Large intestine (tissue), 3 donors: ENCODE data around the gene PRUNE1. TPM values are rescaled to one million over a fixed set of nuclear protein-coding genes. Genes with fewer than 3 reads are reported as not detected.

Experiments
- DNase-seq, 2 donors: peaks; one replicate each; pipeline versions ENCODE4 v3.0.0 to v3.0.0-alpha.2; 2013
- H3K27ac ChIP-seq: one replicate; pipeline ENCODE4 v1.5.1; 2013; ENCODE audit warnings: low read length
- H3K27me3 ChIP-seq: 2 replicates; pipeline ENCODE4 v1.6.1; 2013; ENCODE audit warnings: low read length; ENCODE audit not compliant: control insufficient read depth, insufficient read depth
- H3K36me3 ChIP-seq: 2 replicates; pipeline ENCODE4 v1.6.1; 2013; ENCODE audit warnings: low read length; ENCODE audit not compliant: control insufficient read depth, insufficient read depth
- H3K4me1 ChIP-seq: one replicate; pipeline ENCODE4 v1.6.1; 2013; ENCODE audit warnings: low read length; ENCODE audit not compliant: control insufficient read depth, insufficient read depth
- H3K4me3 ChIP-seq: one replicate; pipeline ENCODE4 v1.5.1; 2013; ENCODE audit warnings: low read length
- H3K9me3 ChIP-seq: one replicate; pipeline ENCODE4 v1.6.1; 2013; ENCODE audit warnings: mild to moderate bottlenecking, low read depth, low read length, moderate library complexity; ENCODE audit not compliant: control insufficient read depth
- WGBS: methylation state at CpG from one replicate; pipeline ENCODE4 v1.1.5; 2013; ENCODE audit warnings: low lambda C conversion rate; ENCODE audit not compliant: insufficient coverage; 5-methylcytosine and 5-hydroxymethylcytosine counted together
- polyA plus RNA-seq: library from polyadenylated mRNA; unstranded; fragments of 120-200 nt; gene quantifications from one replicate; pipeline ENCODE4 v1.2.1, GENCODE V29; 2013

PRUNE1 gene
- polyA plus RNA-seq, 1 donor = 25.8 TPM

DNA sequence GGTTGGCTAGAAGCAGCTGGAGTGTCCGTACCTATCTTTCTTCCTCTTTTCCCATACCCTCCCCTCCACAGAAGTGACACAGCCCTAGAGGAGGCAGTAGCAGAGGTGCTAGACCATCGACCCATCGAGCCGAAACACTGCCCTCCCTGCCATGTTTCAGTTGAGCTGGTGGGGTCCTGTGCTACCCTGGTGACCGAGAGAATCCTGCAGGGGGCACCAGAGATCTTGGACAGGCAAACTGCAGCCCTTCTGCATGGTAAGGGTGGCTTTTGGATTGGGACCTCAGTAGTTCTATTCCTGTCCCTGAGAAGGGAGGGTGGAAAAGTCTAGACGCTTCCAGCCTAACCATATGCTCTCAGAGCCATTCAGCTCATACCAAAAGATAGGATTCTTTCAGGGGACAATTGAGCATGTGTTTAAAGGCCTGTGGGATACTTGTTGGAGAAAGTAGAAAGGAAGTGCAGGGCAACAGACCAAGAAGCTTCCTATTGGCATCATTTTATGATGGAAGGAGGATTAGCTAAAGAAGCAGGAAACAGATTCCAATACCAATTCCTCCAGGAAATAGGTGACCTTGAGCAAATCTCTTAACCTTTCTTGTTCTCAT is 16.4 kb downstream of the PRUNE1 start:
- DNase-seq = peak; percentile 41 to 43
- Histone ChIP-seq H3K4me3 (no peak overlapping the region), H3K4me1 (no peaks in the 10 kb centered on the region), H3K27me3 (no peaks in the 10 kb centered on the region), H3K27ac (no peak overlapping the region), H3K36me3 (peaks cover 45% of the 10 kb centered on the region), H3K9me3 (no peaks in the 10 kb centered on the region)
- WGBS = 100% methylated on average over 1 of the region's 6 CpGs

DNA sequence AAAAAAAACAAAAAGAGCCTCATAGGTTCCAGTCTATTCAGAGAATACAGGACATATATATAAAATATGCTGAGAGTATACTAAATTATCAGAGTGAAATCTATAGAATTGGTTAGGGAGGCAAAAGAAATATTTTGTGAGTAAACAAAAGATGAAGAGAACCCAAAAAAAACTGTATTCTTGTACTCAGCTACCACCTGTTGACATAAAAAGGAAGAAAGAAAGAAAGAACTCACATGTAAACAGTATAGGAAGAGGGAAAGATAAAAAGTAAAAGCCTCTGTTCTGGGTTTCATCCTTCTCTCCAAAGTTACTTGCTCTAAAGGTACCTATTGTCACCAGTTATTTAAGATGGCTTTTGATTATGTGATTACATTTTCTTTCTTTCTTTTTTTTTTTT is 18.2 kb downstream of the PRUNE1 start:
- no peak for DNase-seq
- H3K4me1 ChIP-seq = no peaks in the 10 kb centered on the region
- no peaks in the 10 kb centered on the region for H3K9me3 ChIP-seq
- H3K4me3 ChIP-seq = no peak overlapping the region
- H3K27ac ChIP-seq = no peak overlapping the region
- peaks cover 53% of the 10 kb centered on the region for H3K36me3 ChIP-seq
- no peaks in the 10 kb centered on the region for H3K27me3 ChIP-seq

DNA sequence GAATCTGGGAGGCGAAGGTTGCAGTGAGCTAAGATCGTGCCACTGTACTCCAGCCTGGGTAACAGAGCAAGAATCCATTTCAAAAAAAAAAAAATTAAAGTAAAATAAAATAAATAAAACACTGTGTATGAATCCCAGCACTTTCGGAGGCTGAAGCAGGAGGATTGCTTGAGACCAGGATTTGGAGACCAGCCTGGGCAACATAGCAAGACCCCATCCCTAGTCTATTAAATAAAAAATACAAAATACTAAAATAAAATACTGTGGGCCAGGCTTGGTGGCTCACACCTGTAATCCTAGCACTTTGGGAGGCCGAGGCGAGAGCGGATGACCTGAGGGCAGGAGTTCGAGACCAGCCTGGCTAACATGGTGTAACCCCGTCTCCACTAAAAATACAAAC is 23.9 kb downstream of the PRUNE1 start:
- H3K36me3 ChIP-seq = peaks cover 58% of the 10 kb centered on the region
- no peaks in the 10 kb centered on the region for H3K27me3 ChIP-seq
- 100% methylated on average over 3 of the region's 8 CpGs for WGBS
- DNase-seq = no peak
- H3K4me3 ChIP-seq = no peak overlapping the region
- H3K27ac ChIP-seq = no peak overlapping the region
- H3K9me3 ChIP-seq = no peaks in the 10 kb centered on the region
- H3K4me1 ChIP-seq = no peaks in the 10 kb centered on the region

DNA sequence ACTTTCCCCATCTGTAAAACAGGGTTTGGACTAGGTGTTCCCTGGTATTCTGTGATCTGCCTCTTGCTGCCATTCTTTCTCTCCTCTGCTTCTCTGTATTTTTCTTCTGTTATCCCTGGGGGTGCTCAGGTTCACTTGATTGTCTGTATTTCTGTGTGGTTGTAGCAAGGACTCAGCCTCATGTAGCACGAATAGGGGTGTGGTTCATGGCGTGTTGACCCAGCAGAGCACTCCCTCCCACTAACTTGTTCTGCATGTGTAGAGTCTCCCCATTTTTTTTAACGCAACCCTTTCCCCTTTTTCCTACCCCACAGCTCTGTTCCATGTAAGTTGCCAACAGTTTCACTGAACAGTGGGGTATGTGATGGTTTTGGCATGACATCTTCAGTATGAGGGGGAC is 26.9 kb downstream of the PRUNE1 start:
- H3K27ac ChIP-seq = no peak overlapping the region
- no peak for DNase-seq
- WGBS = no CpG with 5 or more reads among the region's 3 CpGs
- no peaks in the 10 kb centered on the region for H3K4me1 ChIP-seq
- H3K27me3 ChIP-seq = no peaks in the 10 kb centered on the region
- H3K4me3 ChIP-seq = no peak overlapping the region
- no peaks in the 10 kb centered on the region for H3K9me3 ChIP-seq
- peaks cover 33% of the 10 kb centered on the region for H3K36me3 ChIP-seq

DNA sequence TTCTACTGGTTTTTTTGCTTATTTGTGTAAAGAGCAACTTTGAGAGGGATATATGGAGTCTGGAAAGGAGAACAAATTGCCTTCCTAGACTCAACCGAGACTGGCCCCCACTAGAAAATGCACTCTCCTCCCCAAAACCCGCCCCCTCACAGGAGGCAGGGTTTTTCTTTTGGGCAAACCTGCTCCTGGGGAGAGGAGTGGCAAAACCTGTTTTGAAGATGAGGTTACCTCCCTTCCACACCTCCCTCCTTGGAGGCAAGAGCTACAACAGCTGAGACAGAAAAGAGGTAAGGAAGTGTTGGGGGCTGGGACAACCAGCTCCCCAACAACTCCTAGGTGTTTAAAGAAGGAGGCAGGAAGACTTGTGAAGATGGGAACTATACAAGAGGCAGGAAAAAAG is 28.1 kb downstream of the PRUNE1 start, which contains the start of gene BNIPL:
Gene BNIPL (plus strand): TSS at position 231 of the 400 bp plus-strand sequence. CDS start 140 bp downstream, at position 371.
- no peaks in the 10 kb centered on the region for H3K27me3 ChIP-seq
- no peak within 1 kb of the TSS for H3K4me3 ChIP-seq
- H3K4me1 ChIP-seq = no peaks in the 10 kb centered on the region
- no peaks in the 10 kb centered on the region for H3K9me3 ChIP-seq
- no peak within 1 kb of the TSS for H3K27ac ChIP-seq
- WGBS = no CpG with 5 or more reads among the region's 2 CpGs
- peaks cover 26% of the 10 kb centered on the region for H3K36me3 ChIP-seq
- no peak for DNase-seq

DNA sequence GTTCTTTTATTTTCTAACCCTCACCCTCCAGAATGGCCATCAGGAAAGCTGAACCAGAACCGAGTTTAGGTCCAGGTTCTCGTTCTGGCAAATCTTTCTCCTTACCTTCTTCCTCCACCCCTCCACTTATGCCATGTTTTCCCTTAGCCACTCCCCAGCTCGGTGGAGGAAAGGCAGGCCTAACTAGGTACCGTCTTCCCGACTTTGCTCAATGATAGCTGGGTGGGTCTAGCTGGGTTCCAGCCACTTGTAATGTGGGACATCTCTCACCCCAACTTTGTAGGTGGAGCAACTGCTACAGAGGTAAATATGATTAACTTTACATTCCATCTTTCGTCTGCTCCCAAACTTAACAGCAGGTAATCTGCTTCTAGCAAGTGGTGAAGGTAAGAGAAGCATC is 28.8 kb downstream of the PRUNE1 start:
- WGBS = no CpG with 5 or more reads among the region's 6 CpGs
- no peak for DNase-seq
- no peak overlapping the region for H3K27ac ChIP-seq
- no peak overlapping the region for H3K4me3 ChIP-seq
- no peaks in the 10 kb centered on the region for H3K27me3 ChIP-seq
- peaks cover 21% of the 10 kb centered on the region for H3K36me3 ChIP-seq
- no peaks in the 10 kb centered on the region for H3K9me3 ChIP-seq
- no peaks in the 10 kb centered on the region for H3K4me1 ChIP-seq

DNA sequence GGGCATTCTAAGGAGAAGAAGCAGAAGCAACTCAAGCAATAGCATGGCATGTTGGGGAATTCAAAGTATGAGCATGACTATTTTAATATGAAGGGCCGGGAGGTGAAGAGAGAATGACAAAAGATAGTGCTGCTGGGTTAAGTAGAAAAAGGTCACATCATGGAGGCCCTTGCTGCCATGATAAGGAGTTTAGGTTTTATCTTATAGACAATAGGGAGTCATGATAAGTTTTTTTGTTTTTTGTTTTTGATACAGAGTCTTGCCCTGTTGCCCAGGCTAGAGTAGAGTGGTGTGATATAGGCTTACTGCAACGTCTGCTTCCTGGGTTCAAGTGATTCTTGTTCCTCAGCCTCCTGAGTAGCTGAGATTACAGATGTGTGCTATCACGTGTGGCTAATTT is 31.3 kb downstream of the PRUNE1 start:
- H3K27ac ChIP-seq = no peak overlapping the region
- no CpG with 5 or more reads among the region's 3 CpGs for WGBS
- no peak overlapping the region for H3K4me3 ChIP-seq
- no peak for DNase-seq
- no peaks in the 10 kb centered on the region for H3K4me1 ChIP-seq
- H3K9me3 ChIP-seq = no peaks in the 10 kb centered on the region
- H3K27me3 ChIP-seq = no peaks in the 10 kb centered on the region
- H3K36me3 ChIP-seq = peaks cover 7% of the 10 kb centered on the region

DNA sequence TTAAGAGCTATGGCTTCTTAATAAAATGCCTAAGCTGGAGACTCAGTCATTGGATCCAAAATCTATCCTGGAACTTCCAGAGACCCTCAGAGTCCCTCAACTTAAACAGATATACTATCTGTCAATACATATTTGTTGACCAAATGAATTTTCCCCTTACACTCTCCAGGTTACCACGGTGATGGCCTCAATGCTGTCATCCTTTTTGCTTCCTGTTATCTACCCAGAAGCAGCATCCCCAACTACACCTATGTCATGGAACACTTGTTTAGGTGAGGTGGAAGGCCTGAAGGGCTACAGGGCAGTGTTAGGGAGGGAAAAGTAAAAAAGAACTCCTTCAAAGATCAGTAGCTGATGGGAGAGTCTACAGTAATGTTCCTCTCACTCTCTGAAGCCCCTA is 34.9 kb downstream of the PRUNE1 start:
- H3K27me3 ChIP-seq = no peaks in the 10 kb centered on the region
- no peaks in the 10 kb centered on the region for H3K36me3 ChIP-seq
- no peak for DNase-seq
- WGBS = no CpG with 5 or more reads among the region's 1 CpG
- peaks cover 3% of the 10 kb centered on the region for H3K4me1 ChIP-seq
- no peak overlapping the region for H3K27ac ChIP-seq
- H3K9me3 ChIP-seq = no peaks in the 10 kb centered on the region
- no peak overlapping the region for H3K4me3 ChIP-seq

DNA sequence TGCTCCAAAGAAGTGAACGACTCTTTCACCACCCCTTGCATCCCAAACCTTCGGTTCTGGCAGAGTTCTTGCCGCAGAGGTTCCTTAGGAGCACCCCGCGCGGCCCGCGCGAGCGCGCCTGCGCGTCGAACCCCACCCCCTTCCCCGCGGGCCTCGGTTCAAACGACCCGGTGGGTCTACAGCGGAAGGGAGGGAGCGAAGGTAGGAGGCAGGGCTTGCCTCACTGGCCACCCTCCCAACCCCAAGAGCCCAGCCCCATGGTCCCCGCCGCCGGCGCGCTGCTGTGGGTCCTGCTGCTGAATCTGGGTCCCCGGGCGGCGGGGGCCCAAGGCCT is 39.3 kb downstream of the PRUNE1 start, which contains the start of gene C1orf56:
Gene C1orf56 (plus strand): TSS at position 161 of the 334 bp plus-strand sequence. CDS start 97 bp downstream, at position 258.
- DNase-seq = peak; percentile 68 to 82
- Histone ChIP-seq H3K27ac (peak within 1 kb of the TSS; percentile 79), H3K4me3 (peak within 1 kb of the TSS; percentile 98), H3K36me3 (peaks cover 12% of the 10 kb centered on the region), H3K9me3 (no peaks in the 10 kb centered on the region), H3K4me1 (peaks cover 8% of the 10 kb centered on the region), H3K27me3 (no peaks in the 10 kb centered on the region)
- no CpG with 5 or more reads among the region's 29 CpGs for WGBS

DNA sequence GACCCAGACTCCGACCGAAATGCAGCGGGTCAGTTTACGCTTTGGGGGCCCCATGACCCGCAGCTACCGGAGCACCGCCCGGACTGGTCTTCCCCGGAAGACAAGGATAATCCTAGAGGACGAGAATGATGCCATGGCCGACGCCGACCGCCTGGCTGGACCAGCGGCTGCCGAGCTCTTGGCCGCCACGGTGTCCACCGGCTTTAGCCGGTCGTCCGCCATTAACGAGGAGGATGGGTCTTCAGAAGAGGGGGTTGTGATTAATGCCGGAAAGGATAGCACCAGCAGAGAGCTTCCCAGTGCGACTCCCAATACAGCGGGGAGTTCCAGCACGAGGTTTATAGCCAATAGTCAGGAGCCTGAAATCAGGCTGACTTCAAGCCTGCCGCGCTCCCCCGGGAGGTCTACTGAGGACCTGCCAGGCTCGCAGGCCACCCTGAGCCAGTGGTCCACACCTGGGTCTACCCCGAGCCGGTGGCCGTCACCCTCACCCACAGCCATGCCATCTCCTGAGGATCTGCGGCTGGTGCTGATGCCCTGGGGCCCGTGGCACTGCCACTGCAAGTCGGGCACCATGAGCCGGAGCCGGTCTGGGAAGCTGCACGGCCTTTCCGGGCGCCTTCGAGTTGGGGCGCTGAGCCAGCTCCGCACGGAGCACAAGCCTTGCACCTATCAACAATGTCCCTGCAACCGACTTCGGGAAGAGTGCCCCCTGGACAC is 39.8 kb downstream of the PRUNE1 start:
- DNase-seq = peak; percentile 58 to 75

DNA sequence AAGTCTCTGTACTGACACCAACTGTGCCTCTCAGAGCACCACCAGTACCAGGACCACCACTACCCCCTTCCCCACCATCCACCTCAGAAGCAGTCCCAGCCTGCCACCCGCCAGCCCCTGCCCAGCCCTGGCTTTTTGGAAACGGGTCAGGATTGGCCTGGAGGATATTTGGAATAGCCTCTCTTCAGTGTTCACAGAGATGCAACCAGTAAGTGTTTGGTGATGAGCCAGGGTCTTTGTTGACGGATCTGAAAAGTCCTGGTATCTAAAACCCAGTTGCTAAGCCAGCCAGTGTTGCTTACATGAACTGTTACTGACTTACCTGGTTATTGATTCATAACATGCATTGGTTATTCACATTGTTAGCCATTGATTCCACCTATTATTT is 40.4 kb downstream of the PRUNE1 start:
- H3K27me3 ChIP-seq = no peaks in the 10 kb centered on the region
- H3K4me1 ChIP-seq = peaks cover 8% of the 10 kb centered on the region
- H3K9me3 ChIP-seq = no peaks in the 10 kb centered on the region
- DNase-seq = no peak
- H3K36me3 ChIP-seq = peaks cover 23% of the 10 kb centered on the region
- no peak overlapping the region for H3K27ac ChIP-seq
- H3K4me3 ChIP-seq = peak overlapping the region; percentile 98
- WGBS = no CpG with 5 or more reads among the region's 3 CpGs

More for the DNA sequence above, 39.8 kb downstream of the PRUNE1 start:
- no peaks in the 10 kb centered on the region for H3K9me3 ChIP-seq
- WGBS = 0% methylated on average over 1 of the region's 48 CpGs
- peaks cover 8% of the 10 kb centered on the region for H3K4me1 ChIP-seq
- H3K4me3 ChIP-seq = peak overlapping the region; percentile 98
- peaks cover 18% of the 10 kb centered on the region for H3K36me3 ChIP-seq
- no peaks in the 10 kb centered on the region for H3K27me3 ChIP-seq
- H3K27ac ChIP-seq = peak overlapping the region; percentile 79
